Activated CD8-positive, alpha-beta memory T cell treated with anti-CD3 and anti-CD28 coated beads for 48 hours (primary cell): ENCODE data around the gene IFRD2.
"Not testable (repeated sequence)": the region's sequence is repeated elsewhere in the genome, so short reads cannot be mapped to it uniquely, and the experiment has no call there.

Experiments
- DNase-seq, 3 experiments: peaks; one replicate each; pipeline ENCODE4 v3.0.0-alpha.2; 2020; ENCODE audit warnings: low read depth in 2 of 3, low spot score in 2 of 3

Gene IFRD2

GRCh38 chr3:50268703-50269451 is 23.4 kb downstream of the IFRD2 start, which contains the start of gene SEMA3B:
TSS of gene SEMA3B (plus strand) at chr3:50269147. CDS start at chr3:50269241, 94 bp downstream.
- no peak for DNase-seq

- no peak for DNase-seq
Observed at GRCh38 chr3:50268276-50268675, 24.0 kb downstream of the IFRD2 start.

- no peak for DNase-seq
Observed at GRCh38 chr3:50267280-50267913, 24.8 kb downstream of the IFRD2 start.

GRCh38 chr3:50266836-50267235 is 25.4 kb downstream of the IFRD2 start:
- DNase-seq: no peak

- DNase-seq: no peak
Observed at GRCh38 chr3:50266017-50266416, 26.2 kb downstream of the IFRD2 start.

- DNase-seq: no peak
Observed at GRCh38 chr3:50265571-50265970, 26.7 kb downstream of the IFRD2 start.

GRCh38 chr3:50264964-50265485 is 27.2 kb downstream of the IFRD2 start:
- no peak for DNase-seq

GRCh38 chr3:50264383-50264963 is 27.8 kb downstream of the IFRD2 start:
- DNase-seq: no peak

- no peak for DNase-seq
Observed at GRCh38 chr3:50263478-50264382, 28.5 kb downstream of the IFRD2 start.

GRCh38 chr3:50262778-50263177 is 29.5 kb downstream of the IFRD2 start:
- DNase-seq: no peak

GRCh38 chr3:50262200-50262599 is 30.0 kb downstream of the IFRD2 start:
- DNase-seq: not testable (repeated sequence)

- DNase-seq: no peak
Observed at GRCh38 chr3:50261505-50261904, 30.7 kb downstream of the IFRD2 start.

- no peak for DNase-seq
Observed at GRCh38 chr3:50260942-50261441, 31.2 kb downstream of the IFRD2 start.

- peak; percentile 77 to 84 (median 80) for DNase-seq
Observed at GRCh38 chr3:50260027-50260941, 31.9 kb downstream of the IFRD2 start.

- no peak for DNase-seq
Observed at GRCh38 chr3:50259432-50260026, 32.7 kb downstream of the IFRD2 start.

- no peak for DNase-seq
Observed at GRCh38 chr3:50258979-50259378, 33.2 kb downstream of the IFRD2 start.

- DNase-seq: no peak
Observed at GRCh38 chr3:50258029-50258680, 34.1 kb downstream of the IFRD2 start.

- no peak for DNase-seq
Observed at GRCh38 chr3:50256978-50257890, 35.0 kb downstream of the IFRD2 start.
